A549 (cell line): ENCODE measurements around the gene BCAS2. TPM values are rescaled to one million over a fixed set of nuclear protein-coding genes. Genes with fewer than 3 reads are reported as not detected.

Experiments used
- ATAC-seq, 2 experiments: fragments of 200-7000 bp in 1 of 2; fragments of >200 bp in 1 of 2; cut with Nextera tagmentation in 1 of 2; cut with Tn5 transposase in 1 of 2; 3 replicates each; pipeline versions ENCODE4 v1.8.0 to v1.9.1; 2018 to 2020; ENCODE audit warnings: mild to moderate bottlenecking in 1 of 2, moderate library complexity in 1 of 2
- CTCF ChIA-PET: fragments of 300-600 bp; sonication (Branson Sonifier 250); formaldehyde crosslinking; extraction: SDS; loops from one replicate; lab custom pipeline; 2021; ENCODE audit warnings: antibody characterized with exemption, inconsistent platforms; lab: Yijun Ruan, JAX
- POLR2A ChIA-PET: fragments of 350-600 bp; formaldehyde crosslinking; extraction: SDS; loops from one replicate; lab custom pipeline; 2021; ENCODE audit warnings: antibody characterized with exemption, inconsistent platforms; lab: Yijun Ruan, JAX
- DNase-seq, 2 experiments: peaks; one replicate each; pipeline versions ENCODE4 v3.0.0 to v3.0.0-alpha.2; 2011 to 2016; ENCODE audit warnings: low read depth in 1 of 2, low spot score in 1 of 2
- FAIRE-seq: peaks from 2 replicates; lab custom pipeline; 2011; peaks lifted over from hg19 to GRCh38; lab: Jason Lieb, UNC
- H3K27ac ChIP-seq, 2 experiments: fragments of >200 bp; sonication (Bioruptor Twin); formaldehyde crosslinking; 3 replicates each; pipeline ENCODE4 v1.5.1; 2016 to 2017
- H3K4me1 ChIP-seq: fragments of >200 bp; sonication (Bioruptor Twin); formaldehyde crosslinking; 3 replicates; pipeline ENCODE4 v1.6.1; 2016
- H3K4me2 ChIP-seq: fragments of >200 bp; sonication (Bioruptor Twin); formaldehyde crosslinking; 3 replicates; pipeline ENCODE4 v1.6.1; 2016
- H3K4me3 ChIP-seq: fragments of >200 bp; sonication (Bioruptor Twin); formaldehyde crosslinking; 3 replicates; pipeline ENCODE4 v1.5.1; 2016
- H3K9me3 ChIP-seq: fragments of >200 bp; sonication (Bioruptor Twin); formaldehyde crosslinking; 3 replicates; pipeline ENCODE4 v1.6.1; 2016
- ATOH8 ChIP-seq: fragments of 250-450 bp; sonication (Bioruptor Pico); IDR thresholded peaks from 2 replicates; pipeline ENCODE4 v1.5.0; 2020; ENCODE audit warnings: low read depth, mild to moderate bottlenecking, moderate library complexity
- BHLHE40 ChIP-seq: IDR thresholded peaks from 2 replicates; pipeline ENCODE4 v1.6.1; 2012; ENCODE audit warnings: low read depth, low read length, inconsistent platforms
- CBX2 ChIP-seq: fragments of 200-600 bp; sonication (generic); IDR thresholded peaks from 2 replicates; pipeline ENCODE4 v1.6.1; 2016; ENCODE audit warnings: low read depth, mild to moderate bottlenecking, borderline replicate concordance
- CHD4 ChIP-seq: fragments of 200-600 bp; sonication (generic); IDR thresholded peaks from 2 replicates; pipeline ENCODE4 v1.6.1; 2016; ENCODE audit warnings: antibody characterized with exemption, mild to moderate bottlenecking, borderline replicate concordance
- EHMT2 ChIP-seq: fragments of 200-600 bp; sonication (generic); IDR thresholded peaks from 2 replicates; pipeline ENCODE4 v1.6.1; 2016; ENCODE audit warnings: antibody characterized with exemption, low read depth, mild to moderate bottlenecking, moderate library complexity
- ESRRA ChIP-seq: fragments of 150-350 bp; IDR thresholded peaks from 2 replicates; pipeline ENCODE4 v1.6.1; 2014; ENCODE audit warnings: mild to moderate bottlenecking, low read length, borderline replicate concordance
- FOSL2 ChIP-seq, 2 experiments: fragments of 450-650 bp in 1 of 2; fragments of >200 bp in 1 of 2; sonication (Bioruptor Twin) in 1 of 2; formaldehyde crosslinking; IDR thresholded peaks; 2 replicates each; pipeline versions ENCODE4 v1.5.0 to v1.6.1; 2016 to 2020; ENCODE audit warnings: mild to moderate bottlenecking in 1 of 2, moderate library complexity in 1 of 2
- FOXS1 ChIP-seq: fragments of 250-450 bp; sonication (Bioruptor Pico); IDR thresholded peaks from 2 replicates; pipeline ENCODE4 v1.5.0; 2020; ENCODE audit warnings: mild to moderate bottlenecking, moderate library complexity
- GATA3 ChIP-seq: IDR thresholded peaks from 2 replicates; pipeline ENCODE4 v1.6.1; 2012; ENCODE audit warnings: borderline replicate concordance
- HDAC2 ChIP-seq: fragments of 200-600 bp; sonication (generic); IDR thresholded peaks from 2 replicates; pipeline ENCODE4 v1.6.1; 2016
- HMGXB4 ChIP-seq: fragments of 250-450 bp; sonication (Bioruptor Pico); IDR thresholded peaks from 2 replicates; pipeline ENCODE4 v1.5.0; 2021; ENCODE audit warnings: mild to moderate bottlenecking, moderate library complexity, borderline replicate concordance
- JUN ChIP-seq, 2 experiments: fragments of >200 bp; sonication (Bioruptor Twin); formaldehyde crosslinking; IDR thresholded peaks; 2 replicates in 1 of 2; 3 replicates in 1 of 2; pipeline ENCODE4 v1.6.1; 2016 to 2017
- KDM5A ChIP-seq: fragments of 200-600 bp; sonication (generic); IDR thresholded peaks from 2 replicates; pipeline ENCODE4 v1.6.1; 2016; ENCODE audit warnings: antibody characterized with exemption, mild to moderate bottlenecking
- MAZ ChIP-seq: fragments of 150-350 bp; IDR thresholded peaks from 2 replicates; pipeline ENCODE4 v1.6.1; 2014; ENCODE audit warnings: antibody characterized with exemption, low read depth, low read length, borderline replicate concordance
- NFE2L2 ChIP-seq: fragments of 150-350 bp; conservative IDR thresholded peaks from 2 replicates; pipeline ENCODE4 v1.6.1; 2014; ENCODE audit warnings: low read length
- PBX3 ChIP-seq: IDR thresholded peaks from 2 replicates; pipeline ENCODE4 v1.6.1; 2012
- PHF8 ChIP-seq: fragments of 200-600 bp; sonication (generic); IDR thresholded peaks from 2 replicates; pipeline ENCODE4 v1.6.1; 2016; ENCODE audit warnings: low read depth, mild to moderate bottlenecking, antibody characterized with exemption, moderate library complexity, borderline replicate concordance
- SMC3 ChIP-seq: fragments of >200 bp; sonication (Bioruptor Twin); formaldehyde crosslinking; IDR thresholded peaks from 3 replicates; pipeline ENCODE4 v1.6.1; 2018; ENCODE audit warnings: inconsistent platforms
- SREBF2 ChIP-seq: fragments of 450-650 bp; IDR thresholded peaks from 2 replicates; pipeline ENCODE4 v1.6.1; 2014; ENCODE audit warnings: mild to moderate bottlenecking, moderate library complexity
- TP53 ChIP-seq: fragments of 250-450 bp; sonication (Bioruptor Pico); IDR thresholded peaks from 2 replicates; pipeline ENCODE4 v1.5.0; 2021; ENCODE audit warnings: mild to moderate bottlenecking, moderate library complexity
- ZFP36 ChIP-seq: fragments of 450-650 bp; IDR thresholded peaks from 2 replicates; pipeline ENCODE4 v1.6.1; 2014; ENCODE audit warnings: borderline replicate concordance; ENCODE audit not compliant: partially characterized antibody
- WGBS: methylation state at CpG from one replicate; pipeline ENCODE4 v1.1.6; 2017; ENCODE audit errors: missing lambda C conversion rate; 5-methylcytosine and 5-hydroxymethylcytosine counted together
- polyA plus RNA-seq, 4 experiments: library from polyadenylated mRNA; depleted of rRNA in 3 of 4; stranded (reverse); fragments of >200 nt; fragmentation: RNase III in 1 of 4; extraction: RNeasy Plus Mini Kit Qiagen cat#74134 plus additional on column Dnase treatment in 1 of 4; gene quantifications; 2 replicates in 3 of 4; 3 replicates in 1 of 4; pipeline ENCODE4 v1.2.3, GENCODE V29; 2011 to 2017
- TF ChIP-seq, protein P1 (sequence below): fragments of 150-350 bp; IDR thresholded peaks from 2 replicates; pipeline ENCODE4 v1.6.1; 2014; ENCODE audit warnings: low read depth, mild to moderate bottlenecking, low read length

BCAS2 gene
- polyA plus RNA-seq, 2 of the 4 experiments (the other 2 are of a cell fraction) = 36.0 to 52.5 TPM

GRCh38 chr1:114597949-114598348, 16.5 kb upstream of the BCAS2 start:
- Histone ChIP-seq H3K27ac (no peak overlapping the region), H3K4me3 (no peak overlapping the region), H3K9me3 (no peaks in the 10 kb centered on the region), H3K4me1 (no peaks in the 10 kb centered on the region), H3K4me2 (no peak overlapping the region)
- FAIRE-seq (no peak), DNase-seq (no peak), ATAC-seq (no peak)
- WGBS = 55% methylated on average over 1 of the region's 1 CpG
- ChIA-PET POLR2A (no interaction called here), CTCF (no interaction called here)
- TF ChIP-seq FOSL2 (IDR thresholded peaks at IDR 0.05) = no peak
- TF ChIP-seq FOSL2 (CRISPR knock-in tag; IDR thresholded peaks at IDR 0.05) = no peak
- no peak for TF ChIP-seq CHD4
- TF ChIP-seq JUN (IDR thresholded peaks at IDR 0.05) = no peak
- 0 out of 2 replicates have a peak, but pooled peaks have one; percentile 9 for TF ChIP-seq NFE2L2
- no peak for TF ChIP-seq TP53 (CRISPR knock-in tag)

- FAIRE-seq (no peak), ATAC-seq (no peak), DNase-seq (no peak)
- no peak overlapping the region for H3K4me3 ChIP-seq
- CTCF ChIA-PET = no interaction called here
- H3K4me1 ChIP-seq = no peaks in the 10 kb centered on the region
- H3K4me2 ChIP-seq = no peak overlapping the region
- POLR2A ChIA-PET = no interaction called here
- no peak overlapping the region for H3K27ac ChIP-seq
- no peaks in the 10 kb centered on the region for H3K9me3 ChIP-seq
- no peak for TF ChIP-seq SMC3
- no peak for TF ChIP-seq GATA3
- TF ChIP-seq PHF8 = no peak
- TF ChIP-seq, all 56 proteins: peak for 0
Measured at GRCh38 chr1:114595602-114596001, 14.2 kb upstream of the BCAS2 start.

DNA sequence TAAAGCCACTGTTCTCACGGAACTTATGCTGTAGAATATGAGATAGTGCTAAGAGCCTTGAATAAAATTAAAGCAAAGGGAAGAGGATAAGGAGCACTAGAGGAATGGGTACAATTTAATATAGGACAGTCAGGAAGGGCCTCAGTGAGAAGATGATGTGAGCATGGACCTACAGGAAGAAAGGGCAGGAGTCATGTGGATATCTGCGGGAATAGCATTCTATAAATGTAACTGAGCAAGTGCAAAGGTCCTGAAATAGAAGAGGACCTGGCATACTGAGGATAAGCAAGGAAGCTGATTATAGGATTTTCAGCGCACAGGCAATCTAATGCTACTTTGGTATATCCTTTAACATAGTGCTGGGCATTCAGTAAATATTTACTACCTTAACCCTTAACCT, 12.6 kb upstream of the BCAS2 start:
- no peak for FAIRE-seq
- ChIA-PET POLR2A (no interaction called here), CTCF (no interaction called here)
- H3K4me3 ChIP-seq = no peak overlapping the region
- no peaks in the 10 kb centered on the region for H3K4me1 ChIP-seq
- TF ChIP-seq, protein P1, sequence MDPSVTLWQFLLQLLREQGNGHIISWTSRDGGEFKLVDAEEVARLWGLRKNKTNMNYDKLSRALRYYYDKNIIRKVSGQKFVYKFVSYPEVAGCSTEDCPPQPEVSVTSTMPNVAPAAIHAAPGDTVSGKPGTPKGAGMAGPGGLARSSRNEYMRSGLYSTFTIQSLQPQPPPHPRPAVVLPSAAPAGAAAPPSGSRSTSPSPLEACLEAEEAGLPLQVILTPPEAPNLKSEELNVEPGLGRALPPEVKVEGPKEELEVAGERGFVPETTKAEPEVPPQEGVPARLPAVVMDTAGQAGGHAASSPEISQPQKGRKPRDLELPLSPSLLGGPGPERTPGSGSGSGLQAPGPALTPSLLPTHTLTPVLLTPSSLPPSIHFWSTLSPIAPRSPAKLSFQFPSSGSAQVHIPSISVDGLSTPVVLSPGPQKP = no peak
- TF ChIP-seq FOXS1 (CRISPR knock-in tag) (no peak), HDAC2 (no peak), ESRRA (no peak), MAZ (no peak), EHMT2 (no peak), CBX2 (no peak), ZFP36 (no peak), HMGXB4 (CRISPR knock-in tag) (no peak), SREBF2 (no peak), PHF8 (no peak), ATOH8 (no peak), PBX3 (no peak), BHLHE40 (no peak), KDM5A (no peak)
- DNase-seq = no peak
- H3K4me2 ChIP-seq = no peak overlapping the region
- no peak overlapping the region for H3K27ac ChIP-seq
- 84% methylated on average over 3 of the region's 3 CpGs for WGBS
- H3K9me3 ChIP-seq = no peaks in the 10 kb centered on the region
- ATAC-seq = no peak
